Inflammatory macrophage treated with lipopolysaccharide for 1 hour (primary cell): Measurements from ENCODE around the gene TMEM222.
"Not testable (repeated sequence)": the region's sequence is repeated elsewhere in the genome, so short reads cannot be mapped to it uniquely, and the experiment has no call there.

Experiments
- DNase-seq, 2 donors: peaks; one replicate each; pipeline ENCODE4 v3.0.0-alpha.2; 2020 to 2022

The TMEM222 gene, protein sequence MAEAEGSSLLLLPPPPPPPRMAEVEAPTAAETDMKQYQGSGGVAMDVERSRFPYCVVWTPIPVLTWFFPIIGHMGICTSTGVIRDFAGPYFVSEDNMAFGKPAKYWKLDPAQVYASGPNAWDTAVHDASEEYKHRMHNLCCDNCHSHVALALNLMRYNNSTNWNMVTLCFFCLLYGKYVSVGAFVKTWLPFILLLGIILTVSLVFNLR

DNA sequence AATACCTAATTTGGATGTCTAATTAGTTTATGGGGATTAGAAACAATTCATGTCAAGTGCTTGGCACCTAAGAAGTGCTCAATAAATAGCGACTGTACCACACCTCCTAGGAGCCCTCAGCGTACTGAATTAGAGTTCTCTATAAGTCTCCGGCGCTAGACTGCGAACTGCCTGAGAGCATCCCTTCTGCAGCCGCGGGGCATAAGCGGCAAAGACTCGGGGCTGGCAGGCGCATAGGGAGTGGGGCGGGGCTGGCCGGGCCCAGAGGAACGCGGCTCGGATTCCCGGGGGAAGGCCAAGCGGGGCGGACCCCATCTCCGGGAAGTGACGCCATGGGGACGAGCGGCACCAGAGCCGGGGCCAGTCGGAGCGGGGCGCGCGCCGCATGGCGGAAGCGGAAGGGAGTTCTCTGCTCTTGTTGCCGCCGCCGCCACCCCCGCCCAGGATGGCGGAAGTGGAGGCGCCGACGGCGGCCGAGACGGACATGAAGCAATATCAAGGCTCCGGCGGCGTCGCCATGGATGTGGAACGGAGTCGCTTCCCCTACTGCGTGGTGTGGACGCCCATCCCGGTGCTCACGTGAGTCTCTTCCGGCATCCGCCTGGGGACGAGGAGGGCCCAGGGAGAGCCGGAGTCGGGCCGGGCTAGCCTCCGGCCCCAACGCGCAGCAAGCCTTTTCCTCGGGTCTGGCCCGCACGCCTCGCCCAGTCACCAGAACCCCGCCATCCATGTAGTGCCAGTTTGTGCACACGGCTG, at the start of gene TMEM222:
Gene TMEM222 (plus strand): TSS at position 351 of the 756 bp plus-strand sequence. CDS start 35 bp downstream, at position 386.
- DNase-seq: peak; percentile 97 to 98

DNA sequence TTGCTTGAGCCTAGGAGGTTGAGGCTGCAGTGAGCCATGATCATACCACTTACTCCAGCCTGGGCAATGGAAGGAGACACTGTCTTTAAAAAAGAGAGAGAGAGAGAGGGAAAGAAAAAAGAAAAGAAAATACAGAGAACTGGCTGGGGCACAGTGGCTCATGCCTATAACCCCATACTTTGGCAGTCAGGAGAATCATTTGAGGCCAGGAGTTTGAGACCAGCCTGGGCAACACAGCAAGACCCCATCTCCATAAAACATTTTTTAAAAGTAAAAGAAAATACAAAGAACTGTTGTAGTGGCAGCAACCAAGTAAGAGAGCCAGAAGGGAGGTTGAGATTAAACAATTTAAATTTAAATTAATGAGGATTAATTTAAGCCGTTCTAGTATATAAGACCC, 47.8 kb upstream of the TMEM222 start:
- DNase-seq: no peak

DNA sequence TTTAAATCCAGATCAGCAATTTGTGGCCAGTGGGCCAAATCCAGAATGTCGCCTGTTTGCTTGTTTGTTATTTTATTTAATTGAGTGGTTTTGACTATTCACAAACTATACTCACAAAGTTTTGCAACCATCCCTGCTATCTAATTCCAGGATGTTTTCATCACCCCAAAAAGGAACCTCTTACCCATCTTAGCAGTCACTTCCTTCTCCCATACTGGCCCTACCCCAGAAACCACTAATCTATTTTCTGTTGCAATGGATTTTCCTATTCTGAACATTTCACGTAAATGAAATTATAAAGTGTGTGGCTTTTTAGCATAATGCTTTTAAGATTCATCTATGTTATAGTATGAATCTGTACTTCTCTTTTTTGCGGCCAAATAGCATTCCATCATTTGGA, 46.3 kb upstream of the TMEM222 start:
- peak; percentile 54 to 73 for DNase-seq

- peak; percentile 58 to 96 for DNase-seq
Observed at GRCh38 chr1:27284425-27285273, 37.3 kb upstream of the TMEM222 start.

DNA sequence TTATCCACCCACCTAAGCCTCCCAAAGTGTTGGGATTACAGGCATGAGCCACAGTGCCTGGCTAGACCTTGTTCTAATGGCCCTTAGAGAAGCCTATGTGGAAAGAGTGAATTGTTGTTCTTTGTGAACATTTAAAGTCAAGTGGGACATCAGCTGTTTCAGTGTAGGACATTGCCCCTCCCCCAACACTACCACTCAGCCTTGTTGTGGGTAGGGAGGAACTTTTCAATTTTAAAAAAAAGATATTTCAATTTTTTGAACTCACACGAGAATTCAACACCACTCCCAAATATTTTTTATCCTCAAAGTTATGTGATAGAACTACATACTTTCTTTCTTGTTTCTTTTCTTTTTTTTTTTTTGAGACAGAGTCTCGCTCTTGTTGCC, 36.7 kb upstream of the TMEM222 start:
- no peak for DNase-seq

GRCh38 chr1:27285821-27286220, 36.1 kb upstream of the TMEM222 start:
- not testable (repeated sequence) for DNase-seq

GRCh38 chr1:27289125-27289524, 32.8 kb upstream of the TMEM222 start:
- DNase-seq: not testable (repeated sequence)

DNA sequence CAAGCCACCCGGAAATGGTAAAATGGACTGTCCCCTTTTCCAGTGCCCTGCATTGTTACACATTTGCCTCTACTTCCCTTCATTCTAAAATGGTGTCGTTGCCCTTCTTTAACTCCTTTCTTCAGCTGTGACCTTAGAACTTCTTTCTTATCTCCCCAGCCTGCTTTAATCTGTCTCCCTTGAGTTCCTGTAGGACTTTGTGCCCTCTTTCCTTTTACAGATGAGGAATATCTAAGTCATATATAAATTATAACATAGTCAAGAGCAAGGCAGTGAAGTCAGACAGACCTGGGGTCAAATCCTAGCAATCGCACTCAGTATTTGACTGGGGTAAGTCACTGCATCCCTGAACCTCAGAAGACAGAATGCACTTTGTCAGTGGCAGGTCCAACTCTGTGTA, 31.4 kb upstream of the TMEM222 start:
- DNase-seq: no peak

DNA sequence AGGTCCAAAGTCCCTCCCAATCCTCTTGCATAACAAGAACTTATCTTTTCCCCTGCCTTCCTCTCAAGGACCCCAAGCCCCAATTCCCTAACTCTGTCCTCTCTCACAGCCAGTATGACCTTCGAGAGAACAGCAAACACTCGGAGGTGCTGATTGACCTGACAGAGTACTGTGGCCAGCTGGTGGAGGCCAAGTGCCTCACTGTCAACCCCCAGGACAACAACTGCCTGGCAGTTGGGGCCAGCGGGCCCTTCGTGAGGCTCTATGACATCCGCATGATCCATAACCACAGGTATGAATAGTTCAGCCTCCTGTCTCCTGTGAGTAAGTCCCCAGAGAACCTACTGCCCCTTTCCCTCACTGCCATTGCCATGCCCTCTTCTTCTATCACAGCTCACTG, 29.9 kb upstream of the TMEM222 start:
- DNase-seq: no peak

DNA sequence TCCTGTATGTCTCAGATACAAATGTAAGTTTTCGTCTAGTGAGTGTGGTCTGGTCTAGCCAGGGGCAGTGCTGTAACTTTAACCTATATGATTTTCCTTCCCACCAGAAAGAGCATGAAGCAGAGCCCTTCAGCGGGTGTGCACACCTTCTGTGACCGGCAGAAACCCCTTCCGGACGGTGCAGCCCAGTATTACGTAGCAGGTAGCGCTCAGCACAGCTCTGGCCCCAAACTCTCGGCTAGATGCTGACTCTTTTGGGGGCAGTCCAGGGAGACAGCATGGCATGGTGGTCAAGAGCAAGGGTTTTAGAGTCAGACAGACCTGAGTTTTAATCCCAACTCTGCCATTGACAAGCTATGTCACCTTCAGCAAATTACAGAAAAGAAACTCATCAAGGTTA, 28.0 kb upstream of the TMEM222 start:
- no peak for DNase-seq

- peak; percentile 7 to 81 for DNase-seq
Observed at GRCh38 chr1:27296773-27297291, 25.1 kb upstream of the TMEM222 start.

GRCh38 chr1:27297903-27298302, 24.1 kb upstream of the TMEM222 start:
- DNase-seq: no peak

GRCh38 chr1:27298632-27299384, 23.2 kb upstream of the TMEM222 start:
- no peak for DNase-seq

- DNase-seq: peak; percentile 25 to 35
Observed at GRCh38 chr1:27299385-27300271, 22.3 kb upstream of the TMEM222 start.

- peak; percentile 74 to 91 for DNase-seq
Observed at GRCh38 chr1:27300341-27301051, 21.5 kb upstream of the TMEM222 start.

- no peak for DNase-seq
Observed at GRCh38 chr1:27301052-27301422, 20.9 kb upstream of the TMEM222 start.

DNA sequence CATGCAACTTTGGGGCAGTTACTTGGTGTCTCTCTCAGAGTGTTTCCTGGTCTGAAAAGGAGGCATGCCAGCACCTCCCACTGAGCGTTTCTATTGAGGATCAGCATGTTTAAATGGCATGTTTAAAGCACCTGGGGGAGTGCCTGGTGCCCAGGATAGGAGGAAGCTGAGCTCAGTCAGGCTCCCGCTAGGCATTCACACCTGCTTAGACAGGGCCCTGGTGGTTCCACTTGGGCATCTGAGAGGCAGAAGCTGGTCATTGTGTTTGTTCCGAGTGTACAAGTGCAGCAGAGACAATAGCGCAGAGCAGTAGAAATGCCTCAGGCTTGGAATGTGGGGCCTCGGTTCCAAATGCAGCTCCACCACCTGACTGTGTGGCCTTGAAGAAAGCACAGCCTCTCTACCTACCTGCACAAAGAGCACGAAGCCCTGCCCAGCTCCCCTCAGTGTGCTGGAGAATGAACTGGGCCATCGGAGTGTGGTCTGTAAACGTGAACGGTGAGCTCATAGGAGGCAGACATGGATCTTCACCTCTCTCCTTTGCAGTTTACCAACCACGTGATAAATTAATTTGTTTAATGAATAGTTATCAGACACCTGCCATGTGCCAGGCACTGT, 20.3 kb upstream of the TMEM222 start:
- no peak for DNase-seq

- no peak for DNase-seq
Observed at GRCh38 chr1:27302612-27303011, 19.4 kb upstream of the TMEM222 start.

DNA sequence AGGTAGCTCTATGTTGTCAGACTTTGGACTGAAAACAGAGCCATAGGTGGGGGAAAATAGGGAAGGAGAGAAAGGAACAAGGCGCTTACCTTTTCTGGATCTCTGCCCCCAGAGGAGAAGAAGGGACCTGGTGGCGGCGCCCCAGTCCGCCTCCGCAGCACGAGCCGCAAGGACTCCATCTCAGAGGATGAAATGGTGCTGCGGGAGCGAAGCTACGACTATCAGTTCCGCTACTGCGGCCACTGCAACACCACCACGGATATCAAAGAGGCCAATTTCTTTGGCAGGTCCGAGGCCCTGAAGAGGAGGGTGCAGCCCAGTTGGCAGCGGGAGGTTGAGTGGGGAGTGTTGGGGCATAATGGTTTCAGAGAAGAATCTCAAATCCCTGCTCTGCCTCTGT, 18.5 kb upstream of the TMEM222 start:
- no peak for DNase-seq

DNA sequence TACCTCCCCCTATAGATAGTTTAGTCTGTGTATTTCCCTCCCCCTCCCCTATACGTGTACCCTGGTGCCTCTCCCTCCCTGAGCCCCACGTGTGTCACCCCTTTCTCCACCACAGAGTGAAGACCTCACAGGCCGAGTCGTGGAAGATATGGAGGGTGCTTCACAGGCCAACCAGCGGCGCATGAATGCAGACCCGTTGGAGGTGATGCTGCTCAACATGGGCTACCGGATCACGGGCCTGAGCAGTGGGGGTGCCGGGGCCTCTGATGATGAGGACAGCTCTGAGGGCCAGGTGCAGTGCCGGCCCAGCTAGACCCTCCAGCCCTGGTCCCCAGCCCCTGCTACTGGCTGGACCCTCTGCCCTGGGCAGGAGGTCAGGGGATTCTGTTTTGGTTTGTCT, 15.9 kb upstream of the TMEM222 start:
- DNase-seq: no peak
